Lower leg skin (tissue), 3 donors: Measurements from ENCODE around the gene FGFBP3.

ENCODE experiments used
- POLR2A ChIP-seq, 2 donors: fragments of 450-650 bp; IDR thresholded peaks; one replicate each; pipeline ENCODE4 v1.6.1; 2016 to 2017; ENCODE audit warnings: antibody characterized with exemption in 2 of 2, mild to moderate bottlenecking in 1 of 2, moderate library complexity in 1 of 2
- TF ChIP-seq, protein P1 (sequence below), 3 donors: fragments of 450-650 bp; IDR thresholded peaks; one replicate each; pipeline ENCODE4 v1.5.1; 2016; ENCODE audit warnings: antibody characterized with exemption in 3 of 3, mild to moderate bottlenecking in 3 of 3, moderate library complexity in 2 of 3

DNA sequence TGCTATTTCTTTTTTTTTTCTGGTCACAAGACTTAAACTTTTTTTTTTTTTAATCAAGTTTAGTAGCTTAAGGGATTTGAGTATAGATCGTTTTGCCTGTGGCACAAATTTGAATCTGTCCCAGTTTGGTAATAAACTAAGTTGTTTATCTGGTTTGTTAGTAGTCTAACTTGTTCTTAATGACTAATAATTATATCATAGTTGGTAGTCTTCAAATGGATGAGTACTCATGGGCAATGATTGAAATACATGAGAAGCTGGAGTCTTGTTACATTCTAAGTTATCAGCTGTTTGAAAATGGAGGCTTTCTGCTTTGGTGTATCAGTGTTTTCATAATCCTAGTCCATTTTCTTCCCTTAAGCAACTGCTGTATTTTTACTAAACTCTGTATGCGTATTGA, 26.6 kb upstream of the FGFBP3 start:
- no peak for TF ChIP-seq POLR2A (IDR thresholded peaks at IDR 0.05)
- TF ChIP-seq, protein P1, sequence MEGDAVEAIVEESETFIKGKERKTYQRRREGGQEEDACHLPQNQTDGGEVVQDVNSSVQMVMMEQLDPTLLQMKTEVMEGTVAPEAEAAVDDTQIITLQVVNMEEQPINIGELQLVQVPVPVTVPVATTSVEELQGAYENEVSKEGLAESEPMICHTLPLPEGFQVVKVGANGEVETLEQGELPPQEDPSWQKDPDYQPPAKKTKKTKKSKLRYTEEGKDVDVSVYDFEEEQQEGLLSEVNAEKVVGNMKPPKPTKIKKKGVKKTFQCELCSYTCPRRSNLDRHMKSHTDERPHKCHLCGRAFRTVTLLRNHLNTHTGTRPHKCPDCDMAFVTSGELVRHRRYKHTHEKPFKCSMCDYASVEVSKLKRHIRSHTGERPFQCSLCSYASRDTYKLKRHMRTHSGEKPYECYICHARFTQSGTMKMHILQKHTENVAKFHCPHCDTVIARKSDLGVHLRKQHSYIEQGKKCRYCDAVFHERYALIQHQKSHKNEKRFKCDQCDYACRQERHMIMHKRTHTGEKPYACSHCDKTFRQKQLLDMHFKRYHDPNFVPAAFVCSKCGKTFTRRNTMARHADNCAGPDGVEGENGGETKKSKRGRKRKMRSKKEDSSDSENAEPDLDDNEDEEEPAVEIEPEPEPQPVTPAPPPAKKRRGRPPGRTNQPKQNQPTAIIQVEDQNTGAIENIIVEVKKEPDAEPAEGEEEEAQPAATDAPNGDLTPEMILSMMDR (IDR thresholded peaks at IDR 0.05), result no peak
